Dermis microvascular lymphatic vessel endothelial cell (primary cell): ENCODE results near the gene POLE2. TPM values are rescaled to one million over a fixed set of nuclear protein-coding genes. Genes with fewer than 3 reads are reported as not detected.
"Not testable (repeated sequence)": the region's sequence is repeated elsewhere in the genome, so short reads cannot be mapped to it uniquely, and the experiment has no call there.

Experiments
- DNase-seq, 2 donors: peaks; one replicate each; pipeline versions ENCODE4 v3.0.0 to v3.0.0-alpha.2; 2010; ENCODE audit warnings: low read depth in 2 of 2
- total RNA-seq: library from RNA; depleted of rRNA; stranded (reverse); fragments of >200 nt; gene quantifications from 2 replicates; pipeline ENCODE4 v1.2.1, GENCODE V29; 2014

POLE2 gene
- total RNA-seq, 1 donor from 2014 or later: 10.9 TPM

GRCh38 chr14:49619730-49620129 lies 68.3 kb downstream of the POLE2 start:
- DNase-seq: no peak

GRCh38 chr14:49619273-49619672 lies 68.7 kb downstream of the POLE2 start:
- not testable (repeated sequence) for DNase-seq

- no peak for DNase-seq
Observed at GRCh38 chr14:49617852-49618519, 70.0 kb downstream of the POLE2 start.

- no peak for DNase-seq
Observed at GRCh38 chr14:49615776-49616175, 72.2 kb downstream of the POLE2 start.

- DNase-seq: no peak
Observed at GRCh38 chr14:49614196-49614595, 73.8 kb downstream of the POLE2 start.

- DNase-seq: no peak
Observed at GRCh38 chr14:49612671-49613070, 75.3 kb downstream of the POLE2 start.

- no peak for DNase-seq
Observed at GRCh38 chr14:49612251-49612650, 75.8 kb downstream of the POLE2 start.

GRCh38 chr14:49607583-49607982 lies 80.4 kb downstream of the POLE2 start:
- DNase-seq: no peak

GRCh38 chr14:49598485-49599300 lies 89.3 kb downstream of the POLE2 start, which contains the start of gene LRR1:
Gene LRR1 (plus strand): TSS chr14:49598940. CDS start chr14:49599021, 81 bp downstream.
- DNase-seq: peak; percentile 51 to 86

GRCh38 chr14:49598189-49598484 lies 89.9 kb downstream of the POLE2 start:
- DNase-seq: no peak

- peak in 1 of 2 donors; percentile 79 for DNase-seq
Observed at GRCh38 chr14:49594347-49595091, 93.5 kb downstream of the POLE2 start.

Other genes with a start within 250 kb of the POLE2 start
- 1,108 and 2,119 TPM in 2 replicates for gene RPS29, start 101.8 kb downstream of the POLE2 start, total RNA-seq
- gene LRR1, start 89.3 kb downstream of the POLE2 start, total RNA-seq: 11.4 and 25.0 TPM in 2 replicates
- 192 and 233 TPM in 2 replicates for gene RPL36AL, start 67.6 kb downstream of the POLE2 start, total RNA-seq
- gene MGAT2, start 67.4 kb downstream of the POLE2 start, total RNA-seq: 58.2 and 59.5 TPM in 2 replicates
- 7.2 and 7.8 TPM in 2 replicates for gene DNAAF2, start 53.0 kb downstream of the POLE2 start, total RNA-seq
- gene KLHDC1, start 4.9 kb upstream of the POLE2 start, total RNA-seq: 0.90 and 1.5 TPM in 2 replicates
- gene KLHDC2, start 79.9 kb upstream of the POLE2 start, total RNA-seq: 67.7 and 74.0 TPM in 2 replicates
- 37.1 and 37.2 TPM in 2 replicates for gene NEMF, start 164.6 kb upstream of the POLE2 start, total RNA-seq
- 52.1 and 58.4 TPM in 2 replicates for gene ARF6, start 204.9 kb upstream of the POLE2 start, total RNA-seq